Left ventricle myocardium inferior (tissue), 1 donor: ENCODE measurements around the gene KIF23. TPM values are rescaled to one million over a fixed set of nuclear protein-coding genes. Genes with fewer than 3 reads are reported as not detected.

Source experiments
- DNase-seq: peaks from one replicate; pipeline ENCODE4 v3.0.0-alpha.2; 2020
- H3K27ac ChIP-seq: fragments of 200-600 bp; replicated peaks from 2 replicates; pipeline ENCODE4 v1.8.0; 2021
- H3K27me3 ChIP-seq: fragments of 200-600 bp; 2 replicates; pipeline ENCODE4 v1.8.0; 2021; ENCODE audit warnings: low read depth
- H3K36me3 ChIP-seq: fragments of 200-600 bp; 2 replicates; pipeline ENCODE4 v1.8.0; 2021
- H3K4me1 ChIP-seq: fragments of 200-600 bp; 2 replicates; pipeline ENCODE4 v1.8.0; 2021
- H3K4me3 ChIP-seq: fragments of 200-600 bp; 2 replicates; pipeline ENCODE4 v1.8.0; 2021; ENCODE audit warnings: mild to moderate bottlenecking, moderate library complexity
- H3K9me3 ChIP-seq: fragments of 200-600 bp; replicated peaks from 2 replicates; pipeline ENCODE4 v1.8.0; 2021
- intact Hi-C: fragments of 100-400 bp; cut with micrococcal nuclease; formaldehyde crosslinking; loops from one replicate; pipeline ENCODE4 v1.11.0; 2022
- total RNA-seq: library from RNA; stranded (reverse); fragmentation: NEBNext Ultra II Directional; extraction: Animal tissue kit (Norgen Biotek cat#: 25700); gene quantifications from one replicate; pipeline ENCODE4 v1.2.1, GENCODE V29; 2021
- TF ChIP-seq, protein P1 (sequence below): fragments of 200-600 bp; IDR thresholded peaks from 2 replicates; pipeline ENCODE4 v1.8.0; 2021; ENCODE audit warnings: antibody characterized with exemption, mild to moderate bottlenecking, borderline replicate concordance
- donor health status: DM: no; HTN: yes; CAD: no; lungs with severe emphysema.

The KIF23 gene
- total RNA-seq, 1 donor from 2014 or later: 0.38 TPM

DNA sequence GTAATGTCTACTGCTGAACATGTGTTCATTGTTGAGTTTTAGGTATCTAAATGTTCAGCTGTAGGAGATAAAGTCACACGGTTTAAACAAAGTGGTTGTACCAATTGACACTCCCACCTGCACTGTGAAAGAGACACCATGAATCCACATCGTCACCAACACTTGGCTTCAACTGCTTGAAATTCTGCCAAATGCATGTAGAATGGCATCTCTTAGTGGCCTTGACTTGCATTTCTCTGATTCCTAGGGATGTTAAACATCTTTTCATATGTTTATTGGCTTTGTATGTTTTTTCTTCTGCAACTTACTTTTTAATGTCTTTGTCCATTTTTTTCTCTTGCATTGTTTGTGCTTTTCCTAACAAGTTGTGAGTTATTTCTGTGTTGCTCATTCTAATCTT lies 81.9 kb downstream of the KIF23 start:
- H3K27me3 ChIP-seq: no peaks in the 10 kb centered on the region
- H3K4me3 ChIP-seq: no peak overlapping the region
- no peak overlapping the region for H3K27ac ChIP-seq
- H3K36me3 ChIP-seq: no peaks in the 10 kb centered on the region
- no peak for DNase-seq
- TF ChIP-seq, protein P1, sequence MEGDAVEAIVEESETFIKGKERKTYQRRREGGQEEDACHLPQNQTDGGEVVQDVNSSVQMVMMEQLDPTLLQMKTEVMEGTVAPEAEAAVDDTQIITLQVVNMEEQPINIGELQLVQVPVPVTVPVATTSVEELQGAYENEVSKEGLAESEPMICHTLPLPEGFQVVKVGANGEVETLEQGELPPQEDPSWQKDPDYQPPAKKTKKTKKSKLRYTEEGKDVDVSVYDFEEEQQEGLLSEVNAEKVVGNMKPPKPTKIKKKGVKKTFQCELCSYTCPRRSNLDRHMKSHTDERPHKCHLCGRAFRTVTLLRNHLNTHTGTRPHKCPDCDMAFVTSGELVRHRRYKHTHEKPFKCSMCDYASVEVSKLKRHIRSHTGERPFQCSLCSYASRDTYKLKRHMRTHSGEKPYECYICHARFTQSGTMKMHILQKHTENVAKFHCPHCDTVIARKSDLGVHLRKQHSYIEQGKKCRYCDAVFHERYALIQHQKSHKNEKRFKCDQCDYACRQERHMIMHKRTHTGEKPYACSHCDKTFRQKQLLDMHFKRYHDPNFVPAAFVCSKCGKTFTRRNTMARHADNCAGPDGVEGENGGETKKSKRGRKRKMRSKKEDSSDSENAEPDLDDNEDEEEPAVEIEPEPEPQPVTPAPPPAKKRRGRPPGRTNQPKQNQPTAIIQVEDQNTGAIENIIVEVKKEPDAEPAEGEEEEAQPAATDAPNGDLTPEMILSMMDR: no peak
- intact Hi-C loops: no loop called here
- peaks cover 14% of the 10 kb centered on the region for H3K9me3 ChIP-seq
- H3K4me1 ChIP-seq: peaks cover 15% of the 10 kb centered on the region

GRCh38 chr15:69497076-69497475 lies 82.9 kb downstream of the KIF23 start:
- H3K36me3 ChIP-seq: no peaks in the 10 kb centered on the region
- DNase-seq: no peak
- H3K9me3 ChIP-seq: peaks cover 4% of the 10 kb centered on the region
- peaks cover 15% of the 10 kb centered on the region for H3K4me1 ChIP-seq
- TF ChIP-seq, protein P1: no peak
- no peak overlapping the region for H3K27ac ChIP-seq
- H3K4me3 ChIP-seq: no peak overlapping the region
- intact Hi-C loops: no loop called here
- no peaks in the 10 kb centered on the region for H3K27me3 ChIP-seq

- no peaks in the 10 kb centered on the region for H3K36me3 ChIP-seq
- intact Hi-C loops: no loop called here
- TF ChIP-seq, protein P1: no peak
- H3K27ac ChIP-seq: no peak overlapping the region
- no peak overlapping the region for H3K4me3 ChIP-seq
- no peak for DNase-seq
- no peaks in the 10 kb centered on the region for H3K9me3 ChIP-seq
- H3K27me3 ChIP-seq: no peaks in the 10 kb centered on the region
- peaks cover 15% of the 10 kb centered on the region for H3K4me1 ChIP-seq
These were observed 83.5 kb downstream of the KIF23 start for GRCh38 chr15:69497667-69498066.

Other genes starting within 250 kb of the KIF23 start
- 0.63 TPM for gene PAQR5, start 115.4 kb upstream of the KIF23 start, total RNA-seq
- 1,299 TPM for gene RPLP1, start 38.5 kb downstream of the KIF23 start, total RNA-seq